HUES6 (cell line): ENCODE measurements around the gene SLC7A8.

Source experiments
- H3K27ac ChIP-seq: 2 replicates; pipeline ENCODE4 v1.7.0; 2013; ENCODE audit warnings: low read depth, mild to moderate bottlenecking, low read length, inconsistent platforms
- H3K27me3 ChIP-seq: 2 replicates; pipeline ENCODE4 v1.6.1; 2013; ENCODE audit warnings: low read length; ENCODE audit not compliant: control insufficient read depth, insufficient read depth
- H3K36me3 ChIP-seq: 2 replicates; pipeline ENCODE4 v1.6.1; 2013; ENCODE audit warnings: low read length; ENCODE audit not compliant: control insufficient read depth, insufficient read depth
- H3K4me1 ChIP-seq: 2 replicates; pipeline ENCODE4 v1.6.1; 2013; ENCODE audit warnings: low read length; ENCODE audit not compliant: control insufficient read depth, insufficient read depth
- H3K4me3 ChIP-seq: 2 replicates; pipeline ENCODE4 v1.5.1; 2013; ENCODE audit warnings: low read depth, low read length
- H3K9ac ChIP-seq: one replicate; pipeline ENCODE4 v1.6.1; 2013; ENCODE audit warnings: mild to moderate bottlenecking, low read length
- H3K9me3 ChIP-seq: 2 replicates; pipeline ENCODE4 v1.6.1; 2013; ENCODE audit warnings: low read depth, low read length; ENCODE audit not compliant: control insufficient read depth, insufficient read depth

SLC7A8 gene

GRCh38 chr14:23182372-23183157, 895 bp downstream of the SLC7A8 start:
- Histone ChIP-seq H3K27ac (no peak overlapping the region), H3K27me3 (no peaks in the 10 kb centered on the region), H3K9me3 (no peaks in the 10 kb centered on the region), H3K36me3 (0 out of 2 replicates have a peak, but pooled peaks cover under 1% of the 10 kb centered on the region), H3K4me1 (peaks cover 19% of the 10 kb centered on the region; the same call in 1 of the 2 replicates), H3K4me3 (peak overlapping the region; percentile 70), H3K9ac (peak overlapping the region; percentile 11)

- no peaks in the 10 kb centered on the region for H3K9me3 ChIP-seq
- H3K27me3 ChIP-seq: no peaks in the 10 kb centered on the region
- H3K27ac ChIP-seq: no peak overlapping the region
- H3K9ac ChIP-seq: peak overlapping the region; percentile 11
- H3K4me1 ChIP-seq: peaks cover 20% of the 10 kb centered on the region; the same call in 1 of the 2 replicates
- H3K36me3 ChIP-seq: 0 out of 2 replicates have a peak, but pooled peaks cover 5% of the 10 kb centered on the region
- H3K4me3 ChIP-seq: peak overlapping the region; percentile 70
Observed at GRCh38 chr14:23181946-23182345, 1.5 kb downstream of the SLC7A8 start.

DNA sequence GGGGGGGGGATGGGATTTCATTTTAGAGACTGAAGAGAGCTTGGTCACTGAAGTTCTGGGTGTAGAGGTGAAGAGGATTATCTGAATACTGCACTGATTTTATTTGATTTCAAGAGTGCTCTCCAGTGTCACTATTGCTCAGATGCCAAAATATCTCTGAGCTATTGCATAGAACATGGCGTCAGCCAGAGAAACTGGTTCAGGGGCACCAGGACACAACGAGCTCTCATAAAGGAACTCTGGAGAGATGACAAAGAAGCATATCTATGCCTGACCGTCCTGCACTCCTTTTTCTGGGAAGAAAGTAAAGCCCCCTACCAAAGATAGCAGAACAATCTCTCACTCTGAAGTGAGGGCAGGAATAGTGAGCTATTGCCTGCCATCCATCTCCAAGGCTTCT, 2.0 kb downstream of the SLC7A8 start:
- no peaks in the 10 kb centered on the region for H3K9me3 ChIP-seq
- H3K4me1 ChIP-seq: peaks cover 17% of the 10 kb centered on the region; the same call in 1 of the 2 replicates
- H3K36me3 ChIP-seq: 0 out of 2 replicates have a peak, but pooled peaks cover 5% of the 10 kb centered on the region
- H3K27me3 ChIP-seq: no peaks in the 10 kb centered on the region
- no peak overlapping the region for H3K27ac ChIP-seq
- H3K9ac ChIP-seq: peak overlapping the region; percentile 11
- H3K4me3 ChIP-seq: peak overlapping the region; percentile 70

DNA sequence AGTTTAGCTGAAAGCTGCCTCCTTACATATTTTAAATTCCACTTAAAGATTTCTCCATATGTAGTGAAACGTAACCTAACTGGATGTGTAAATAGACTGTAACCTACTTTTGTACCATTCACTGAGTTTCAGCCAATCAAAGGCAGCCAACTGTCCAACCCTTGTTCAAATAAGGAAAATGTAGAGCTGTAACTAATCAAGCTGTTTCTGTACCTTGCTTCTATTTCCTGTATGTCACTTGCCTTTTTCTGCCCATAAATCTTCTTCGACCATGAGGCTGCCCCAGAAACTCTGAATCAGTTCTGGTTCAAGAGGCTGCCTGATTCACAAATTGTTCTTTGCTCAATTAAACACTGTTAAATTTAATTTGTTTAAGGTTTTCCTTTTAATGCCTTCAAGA, 6.3 kb downstream of the SLC7A8 start:
- H3K36me3 ChIP-seq: 0 out of 2 replicates have a peak, but pooled peaks cover 5% of the 10 kb centered on the region
- H3K4me1 ChIP-seq: peaks cover 30% of the 10 kb centered on the region
- H3K27ac ChIP-seq: no peak overlapping the region
- H3K4me3 ChIP-seq: no peak overlapping the region
- H3K9me3 ChIP-seq: no peaks in the 10 kb centered on the region
- H3K9ac ChIP-seq: no peak overlapping the region
- H3K27me3 ChIP-seq: no peaks in the 10 kb centered on the region

- Histone ChIP-seq H3K9ac (no peak overlapping the region), H3K4me1 (peaks cover 30% of the 10 kb centered on the region), H3K27ac (no peak overlapping the region), H3K9me3 (no peaks in the 10 kb centered on the region), H3K36me3 (0 out of 2 replicates have a peak, but pooled peaks cover 5% of the 10 kb centered on the region), H3K27me3 (no peaks in the 10 kb centered on the region), H3K4me3 (no peak overlapping the region)
Observed at GRCh38 chr14:23175823-23176222, 7.6 kb downstream of the SLC7A8 start.

DNA sequence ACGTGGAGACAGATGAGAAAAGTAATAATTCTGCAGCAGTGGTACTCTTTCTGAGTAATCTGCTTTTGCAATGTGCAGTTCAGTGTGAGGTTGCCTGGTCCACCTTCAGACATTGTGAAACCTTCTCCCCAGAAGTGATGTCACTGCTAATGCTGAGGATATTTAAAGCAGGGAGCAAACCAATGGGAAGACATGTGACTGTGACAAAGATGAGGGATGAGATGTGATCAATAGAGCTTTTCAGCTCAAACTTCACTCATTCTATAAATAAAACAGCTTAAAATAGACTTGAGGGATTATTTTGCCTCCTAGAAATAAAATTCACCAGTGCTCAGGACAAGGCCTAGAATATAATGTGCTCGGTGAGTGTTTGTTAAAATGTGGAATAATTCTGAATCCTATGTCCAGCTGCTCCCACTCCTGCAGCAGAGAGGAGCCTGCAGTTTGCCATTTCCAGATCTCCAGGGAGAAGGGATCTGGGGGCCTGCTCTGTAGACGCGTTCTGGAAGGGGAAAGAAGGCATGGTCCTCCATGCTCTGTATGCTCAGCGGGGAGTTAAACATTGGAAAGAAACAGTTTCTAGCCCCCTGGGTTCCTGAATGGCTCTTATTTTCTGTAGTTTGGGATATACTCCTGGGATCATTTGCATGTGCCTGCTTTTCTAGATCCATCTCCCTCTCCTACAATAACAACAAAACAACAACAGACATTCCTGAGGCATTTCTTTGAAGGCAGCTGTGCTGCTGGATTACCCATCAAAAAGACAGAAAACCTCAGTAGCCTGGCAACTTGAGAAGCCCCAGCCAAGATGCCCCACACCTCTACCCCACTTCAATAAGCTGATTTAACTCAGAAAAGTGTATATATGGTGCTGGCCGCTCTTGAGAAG, 8.9 kb downstream of the SLC7A8 start:
- no peak overlapping the region for H3K9ac ChIP-seq
- H3K27ac ChIP-seq: peak overlapping the region; percentile 2; the same call in 1 of the 2 replicates
- no peaks in the 10 kb centered on the region for H3K9me3 ChIP-seq
- peaks cover 10% of the 10 kb centered on the region; the same call in 1 of the 2 replicates for H3K36me3 ChIP-seq
- no peak overlapping the region for H3K4me3 ChIP-seq
- peaks cover 30% of the 10 kb centered on the region for H3K4me1 ChIP-seq
- no peaks in the 10 kb centered on the region for H3K27me3 ChIP-seq

DNA sequence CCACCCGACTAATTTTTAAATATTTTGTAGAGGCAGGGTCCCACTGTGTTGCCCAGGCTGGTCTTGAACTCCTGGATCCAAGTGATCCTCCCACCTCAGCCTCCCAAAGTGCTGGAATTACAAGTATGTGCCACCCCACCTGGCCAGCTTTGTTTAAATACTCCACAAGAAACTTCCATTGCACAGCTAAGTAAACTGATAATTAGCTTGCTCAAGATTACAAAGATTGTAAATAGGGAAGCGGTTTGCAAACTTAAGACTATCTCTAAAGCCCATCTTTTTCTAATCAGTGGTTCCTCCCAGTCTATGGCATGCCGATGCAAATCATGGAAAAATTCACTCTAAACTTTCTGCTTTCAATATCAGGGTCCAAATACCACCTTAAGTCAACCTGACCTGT, 9.7 kb downstream of the SLC7A8 start:
- Histone ChIP-seq H3K4me1 (peaks cover 32% of the 10 kb centered on the region), H3K36me3 (peaks cover 10% of the 10 kb centered on the region; the same call in 1 of the 2 replicates), H3K27me3 (no peaks in the 10 kb centered on the region), H3K27ac (peak overlapping the region; percentile 2; the same call in 1 of the 2 replicates), H3K9me3 (no peaks in the 10 kb centered on the region), H3K9ac (no peak overlapping the region), H3K4me3 (no peak overlapping the region)

GRCh38 chr14:23173031-23173430, 10.4 kb downstream of the SLC7A8 start:
- Histone ChIP-seq H3K4me1 (peaks cover 39% of the 10 kb centered on the region), H3K27ac (no peak overlapping the region), H3K4me3 (no peak overlapping the region), H3K9me3 (no peaks in the 10 kb centered on the region), H3K27me3 (no peaks in the 10 kb centered on the region), H3K36me3 (peaks cover 10% of the 10 kb centered on the region; the same call in 1 of the 2 replicates), H3K9ac (no peak overlapping the region)

DNA sequence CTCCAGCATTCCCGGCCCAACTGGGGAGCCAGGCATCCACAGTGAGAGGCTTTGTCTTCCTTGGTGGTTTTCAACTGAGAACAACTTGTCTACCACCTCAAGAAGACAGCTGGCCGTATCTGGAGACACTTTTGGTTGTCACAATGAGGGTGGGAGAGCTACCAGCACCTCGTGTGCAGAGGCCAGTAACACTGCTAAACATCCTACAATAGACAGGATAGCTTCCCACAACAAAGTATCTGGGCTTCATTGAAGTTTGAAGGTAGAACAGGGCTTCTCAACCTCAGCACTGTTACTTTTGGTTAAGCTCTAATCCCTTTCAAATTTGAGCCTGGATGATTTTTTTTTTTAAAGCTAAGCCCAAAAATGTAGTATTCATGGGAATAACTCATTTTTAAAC, 10.9 kb downstream of the SLC7A8 start:
- Histone ChIP-seq H3K4me3 (no peak overlapping the region), H3K36me3 (peaks cover 11% of the 10 kb centered on the region), H3K4me1 (peaks cover 41% of the 10 kb centered on the region), H3K9me3 (no peaks in the 10 kb centered on the region), H3K27ac (no peak overlapping the region), H3K9ac (no peak overlapping the region), H3K27me3 (no peaks in the 10 kb centered on the region)

DNA sequence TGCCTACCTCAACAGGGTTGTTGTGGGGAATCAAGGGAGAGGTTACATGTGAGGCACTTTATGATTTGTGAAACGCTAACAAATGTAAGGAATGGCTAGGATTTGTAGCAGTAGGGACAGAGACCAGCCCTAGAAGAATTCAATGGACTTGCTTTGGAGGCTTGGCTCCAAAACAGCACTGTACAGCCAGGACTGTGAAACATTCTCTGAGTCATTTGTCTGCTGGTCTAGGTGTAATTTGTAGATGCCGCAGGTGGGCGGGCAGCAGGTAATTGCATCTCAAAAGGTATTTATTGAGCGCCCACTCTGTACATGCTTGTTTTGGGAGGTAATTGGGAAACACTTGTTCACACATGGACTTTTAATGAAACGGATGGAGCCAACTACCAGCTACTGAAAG, 11.4 kb downstream of the SLC7A8 start:
- Histone ChIP-seq H3K9ac (no peak overlapping the region), H3K36me3 (peaks cover 11% of the 10 kb centered on the region), H3K27me3 (no peaks in the 10 kb centered on the region), H3K27ac (no peak overlapping the region), H3K4me3 (no peak overlapping the region), H3K9me3 (no peaks in the 10 kb centered on the region), H3K4me1 (peaks cover 40% of the 10 kb centered on the region)
